Heart left ventricle (tissue), 13 donors: ENCODE measurements around the gene CTU1.

ENCODE experiments used
- POLR2A ChIP-seq, 2 donors: fragments of 450-650 bp; IDR thresholded peaks; one replicate each; pipeline ENCODE4 v1.6.1; 2017; ENCODE audit warnings: antibody characterized with exemption in 2 of 2, mild to moderate bottlenecking in 2 of 2, moderate library complexity in 2 of 2
- TF ChIP-seq, protein P1 (sequence below), 12 donors: fragments of 200-600 bp; sonication (generic) in 4 of 12; IDR thresholded peaks; one replicate each; pipeline versions ENCODE4 v1.5.0 to v1.8.0; 2018 to 2022; ENCODE audit warnings: antibody characterized with exemption in 12 of 12, mild to moderate bottlenecking in 5 of 12
- donor health status: ischemic (EF 13 %, LVEDD 7.1; RV severe dilation, severe dysfunction).
- donor health status: DM: no; HTN: yes; CAD: no.
- donor health status: DM: no; HTN: no; CAD: no.
- donor health status: ischemic (EF 25% LVEDD 6.9; RV normal size, moderate dysfunction).
- donor health status: ischemic (EF 25% LVEDD 5.7; RV mildly dilated, moderate dysfunction).
- donor health status: ischemic (EF 35%, LVEDD 5.7; RV mildly dilated, moderate dysfunction).
- donor health status: nonischemic (EF 11% LVEDD 7.7; RV severe dilation, severe dysfunction).
- donor health status: DM: yes; HTN: yes; CAD: no.
- donor health status: PGD.
- donor health status: ischemic (EF 29% LVEDD 5.4; RV normal size, mild dysfunction).
- donor health status: nonischemic (EF 23%, LVEDD 6.1; RV moderate dilation, normal function).

GRCh38 chr19:51093101-51093500 is 15.1 kb downstream of the CTU1 start:
- TF ChIP-seq, protein P1, sequence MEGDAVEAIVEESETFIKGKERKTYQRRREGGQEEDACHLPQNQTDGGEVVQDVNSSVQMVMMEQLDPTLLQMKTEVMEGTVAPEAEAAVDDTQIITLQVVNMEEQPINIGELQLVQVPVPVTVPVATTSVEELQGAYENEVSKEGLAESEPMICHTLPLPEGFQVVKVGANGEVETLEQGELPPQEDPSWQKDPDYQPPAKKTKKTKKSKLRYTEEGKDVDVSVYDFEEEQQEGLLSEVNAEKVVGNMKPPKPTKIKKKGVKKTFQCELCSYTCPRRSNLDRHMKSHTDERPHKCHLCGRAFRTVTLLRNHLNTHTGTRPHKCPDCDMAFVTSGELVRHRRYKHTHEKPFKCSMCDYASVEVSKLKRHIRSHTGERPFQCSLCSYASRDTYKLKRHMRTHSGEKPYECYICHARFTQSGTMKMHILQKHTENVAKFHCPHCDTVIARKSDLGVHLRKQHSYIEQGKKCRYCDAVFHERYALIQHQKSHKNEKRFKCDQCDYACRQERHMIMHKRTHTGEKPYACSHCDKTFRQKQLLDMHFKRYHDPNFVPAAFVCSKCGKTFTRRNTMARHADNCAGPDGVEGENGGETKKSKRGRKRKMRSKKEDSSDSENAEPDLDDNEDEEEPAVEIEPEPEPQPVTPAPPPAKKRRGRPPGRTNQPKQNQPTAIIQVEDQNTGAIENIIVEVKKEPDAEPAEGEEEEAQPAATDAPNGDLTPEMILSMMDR (IDR thresholded peaks at IDR 0.05) = no peak
- TF ChIP-seq POLR2A (IDR thresholded peaks at IDR 0.05) = no peak
